ENCODE measurements around the gene ZDHHC3. TPM values are rescaled to one million over a fixed set of nuclear protein-coding genes. Genes with fewer than 3 reads are reported as not detected.

The ZDHHC3 gene
- total RNA-seq, 1 experiment from 2014 or later = 49.5 TPM

DNA sequence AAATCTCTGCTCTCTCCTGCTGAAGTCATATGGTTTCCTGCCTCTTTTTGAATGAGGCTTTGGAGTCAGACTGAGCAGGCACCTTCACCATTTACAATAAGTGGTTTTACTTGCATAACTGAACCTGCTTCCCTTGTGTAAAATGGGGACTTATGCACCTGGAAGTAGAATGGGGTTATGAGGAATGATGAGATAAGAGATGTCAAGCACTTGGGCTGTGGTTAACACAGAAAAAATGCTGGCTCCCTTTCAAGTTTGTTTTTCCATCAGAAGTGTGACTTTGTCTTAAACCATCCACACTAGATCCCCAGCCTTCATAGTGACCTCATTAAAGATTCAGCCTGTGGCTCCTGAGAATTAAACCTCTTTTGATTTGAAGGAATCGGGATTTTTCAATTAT, 5.2 kb upstream of the ZDHHC3 start:
- ATAC-seq (no peak), DNase-seq (ENCODE audit: low read depth, low spot score) (no peak)
- Histone ChIP-seq H3K4me1 (ENCODE audit: control insufficient read depth, insufficient read depth, low read length) (peaks cover 9% of the 10 kb centered on the region), H3K4me3 (ENCODE audit: low read depth in 2 of 2, low read length in 2 of 2) (no peak overlapping the region), H3K27ac (ENCODE audit: low read length) (no peak overlapping the region), H3K36me3 (ENCODE audit: control insufficient read depth, insufficient read depth, low read length) (no peaks in the 10 kb centered on the region; the same call in none of the 2 replicates), H3K9me3 (ENCODE audit: control insufficient read depth, insufficient read depth, low read depth, low read length) (no peaks in the 10 kb centered on the region), H3K27me3 (ENCODE audit: control insufficient read depth, insufficient read depth, low read length) (no peaks in the 10 kb centered on the region)
- ChIA-PET POLR2A (no interaction called here), CTCF (no interaction called here)
- intact Hi-C loops (cut with micrococcal nuclease; ENCODE audit: unreplicated experiment) (no loop called here), in situ Hi-C loops (cut with HindIII; ENCODE audit: low pct_unique_long_range_greater_than_20kb, low sequenced_read_pairs) (no loop called here)
- TF ChIP-seq TCF7L2 (IDR thresholded peaks at IDR 0.05; ENCODE audit: low read depth, low read length) (no peak), POLR2AphosphoS5 (IDR thresholded peaks at IDR 0.05; ENCODE audit: low read depth, low read length) (no peak), SIN3A (IDR thresholded peaks at IDR 0.05; ENCODE audit: borderline replicate concordance, insufficient read depth, low read depth, low read length) (no peak)
- TF ChIP-seq, protein P1, sequence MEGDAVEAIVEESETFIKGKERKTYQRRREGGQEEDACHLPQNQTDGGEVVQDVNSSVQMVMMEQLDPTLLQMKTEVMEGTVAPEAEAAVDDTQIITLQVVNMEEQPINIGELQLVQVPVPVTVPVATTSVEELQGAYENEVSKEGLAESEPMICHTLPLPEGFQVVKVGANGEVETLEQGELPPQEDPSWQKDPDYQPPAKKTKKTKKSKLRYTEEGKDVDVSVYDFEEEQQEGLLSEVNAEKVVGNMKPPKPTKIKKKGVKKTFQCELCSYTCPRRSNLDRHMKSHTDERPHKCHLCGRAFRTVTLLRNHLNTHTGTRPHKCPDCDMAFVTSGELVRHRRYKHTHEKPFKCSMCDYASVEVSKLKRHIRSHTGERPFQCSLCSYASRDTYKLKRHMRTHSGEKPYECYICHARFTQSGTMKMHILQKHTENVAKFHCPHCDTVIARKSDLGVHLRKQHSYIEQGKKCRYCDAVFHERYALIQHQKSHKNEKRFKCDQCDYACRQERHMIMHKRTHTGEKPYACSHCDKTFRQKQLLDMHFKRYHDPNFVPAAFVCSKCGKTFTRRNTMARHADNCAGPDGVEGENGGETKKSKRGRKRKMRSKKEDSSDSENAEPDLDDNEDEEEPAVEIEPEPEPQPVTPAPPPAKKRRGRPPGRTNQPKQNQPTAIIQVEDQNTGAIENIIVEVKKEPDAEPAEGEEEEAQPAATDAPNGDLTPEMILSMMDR (IDR thresholded peaks at IDR 0.05) = no peak
- TF ChIP-seq, protein P2, sequence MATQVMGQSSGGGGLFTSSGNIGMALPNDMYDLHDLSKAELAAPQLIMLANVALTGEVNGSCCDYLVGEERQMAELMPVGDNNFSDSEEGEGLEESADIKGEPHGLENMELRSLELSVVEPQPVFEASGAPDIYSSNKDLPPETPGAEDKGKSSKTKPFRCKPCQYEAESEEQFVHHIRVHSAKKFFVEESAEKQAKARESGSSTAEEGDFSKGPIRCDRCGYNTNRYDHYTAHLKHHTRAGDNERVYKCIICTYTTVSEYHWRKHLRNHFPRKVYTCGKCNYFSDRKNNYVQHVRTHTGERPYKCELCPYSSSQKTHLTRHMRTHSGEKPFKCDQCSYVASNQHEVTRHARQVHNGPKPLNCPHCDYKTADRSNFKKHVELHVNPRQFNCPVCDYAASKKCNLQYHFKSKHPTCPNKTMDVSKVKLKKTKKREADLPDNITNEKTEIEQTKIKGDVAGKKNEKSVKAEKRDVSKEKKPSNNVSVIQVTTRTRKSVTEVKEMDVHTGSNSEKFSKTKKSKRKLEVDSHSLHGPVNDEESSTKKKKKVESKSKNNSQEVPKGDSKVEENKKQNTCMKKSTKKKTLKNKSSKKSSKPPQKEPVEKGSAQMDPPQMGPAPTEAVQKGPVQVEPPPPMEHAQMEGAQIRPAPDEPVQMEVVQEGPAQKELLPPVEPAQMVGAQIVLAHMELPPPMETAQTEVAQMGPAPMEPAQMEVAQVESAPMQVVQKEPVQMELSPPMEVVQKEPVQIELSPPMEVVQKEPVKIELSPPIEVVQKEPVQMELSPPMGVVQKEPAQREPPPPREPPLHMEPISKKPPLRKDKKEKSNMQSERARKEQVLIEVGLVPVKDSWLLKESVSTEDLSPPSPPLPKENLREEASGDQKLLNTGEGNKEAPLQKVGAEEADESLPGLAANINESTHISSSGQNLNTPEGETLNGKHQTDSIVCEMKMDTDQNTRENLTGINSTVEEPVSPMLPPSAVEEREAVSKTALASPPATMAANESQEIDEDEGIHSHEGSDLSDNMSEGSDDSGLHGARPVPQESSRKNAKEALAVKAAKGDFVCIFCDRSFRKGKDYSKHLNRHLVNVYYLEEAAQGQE (IDR thresholded peaks at IDR 0.05; ENCODE audit: insufficient read depth in 1 of 2, low read depth in 2 of 2, low read length in 1 of 2) = no peak
- BruUV-seq (replicated peaks) = no TSS peak

DNA sequence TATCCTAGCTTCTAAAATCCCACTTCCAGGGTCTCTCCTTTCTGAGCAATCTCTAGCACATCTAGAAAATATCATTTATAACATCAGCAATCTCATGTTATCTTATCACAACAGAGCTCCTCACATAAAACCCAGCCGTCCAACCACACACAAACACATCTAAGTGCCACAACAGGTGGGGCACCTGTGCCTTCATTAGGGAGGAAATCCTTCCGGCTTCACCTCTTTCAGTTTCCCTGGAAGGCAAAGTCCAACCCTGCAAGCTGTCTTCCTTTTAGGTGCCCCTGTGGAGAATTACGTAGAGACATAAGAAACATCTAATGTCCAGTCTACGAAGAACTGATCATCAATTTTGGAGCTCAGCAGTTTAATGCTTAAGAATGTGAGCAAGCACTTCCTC, 1.6 kb downstream of the ZDHHC3 start:
- ChIA-PET CTCF (interaction anchor here (0.6 kb wide), 1 partner anchor 689 kb away, joined by 3 read pairs; no protein-coding TSS in a partner anchor), POLR2A (no interaction called here)
- Histone ChIP-seq H3K27me3 (ENCODE audit: control insufficient read depth, insufficient read depth, low read length) (no peaks in the 10 kb centered on the region), H3K4me1 (ENCODE audit: control insufficient read depth, insufficient read depth, low read length) (peaks cover 9% of the 10 kb centered on the region), H3K4me3 (ENCODE audit: low read depth in 2 of 2, low read length in 2 of 2) (peak overlapping the region; percentile 81 to 93), H3K27ac (ENCODE audit: low read length) (peak overlapping the region; percentile 79; the same call in 1 of the 2 replicates), H3K9me3 (ENCODE audit: control insufficient read depth, insufficient read depth, low read depth, low read length) (no peaks in the 10 kb centered on the region), H3K36me3 (ENCODE audit: control insufficient read depth, insufficient read depth, low read length) (peaks cover 4% of the 10 kb centered on the region; the same call in 1 of the 2 replicates)
- no TSS peak for BruUV-seq (replicated peaks)
- in situ Hi-C loops (cut with HindIII; ENCODE audit: low pct_unique_long_range_greater_than_20kb, low sequenced_read_pairs) = no loop called here
- ATAC-seq = no peak
- intact Hi-C loops (cut with micrococcal nuclease; ENCODE audit: unreplicated experiment) = no loop called here
- DNase-seq (ENCODE audit: low read depth, low spot score) = no peak
- TF ChIP-seq, protein P1 (IDR thresholded peaks at IDR 0.05) = no peak
